OCI-LY1 (cell line): ENCODE data around the gene MMAB.

ENCODE experiments used
- H2AFZ ChIP-seq: fragments of 200-600 bp; sonication (generic), shearing (Covaris generic); 2 replicates; pipeline ENCODE4 v1.6.0; 2014; ENCODE audit warnings: antibody characterized with exemption, mild to moderate bottlenecking, low read length
- H3F3A ChIP-seq: fragments of 200-600 bp; sonication (generic), shearing (Covaris generic); 2 replicates; pipeline ENCODE4 v1.6.0; 2014; ENCODE audit warnings: mild to moderate bottlenecking, antibody characterized with exemption, low read length, moderate library complexity; ENCODE audit not compliant: insufficient read depth
- H3K27ac ChIP-seq: fragments of 200-600 bp; sonication (generic); 2 replicates; pipeline ENCODE4 v1.5.1; 2014; ENCODE audit warnings: low read length, mixed run types, mild to moderate bottlenecking, low read depth; ENCODE audit not compliant: poor library complexity, severe bottlenecking
- H3K27me3 ChIP-seq: fragments of 200-600 bp; sonication (generic); 2 replicates; pipeline ENCODE4 v1.6.0; 2014; ENCODE audit warnings: antibody characterized with exemption, mild to moderate bottlenecking, low read length, moderate library complexity; ENCODE audit not compliant: insufficient read depth
- H3K36me3 ChIP-seq: fragments of 200-600 bp; sonication (generic); 2 replicates; pipeline ENCODE4 v1.6.1; 2014; ENCODE audit warnings: mild to moderate bottlenecking, antibody characterized with exemption, low read length, moderate library complexity, mixed read lengths; ENCODE audit not compliant: insufficient read depth
- H3K4me1 ChIP-seq: fragments of 200-600 bp; sonication (generic); 2 replicates; pipeline ENCODE4 v1.5.1; 2014; ENCODE audit warnings: mild to moderate bottlenecking, low read length, moderate library complexity; ENCODE audit not compliant: insufficient read depth, severe bottlenecking
- H3K4me2 ChIP-seq: fragments of 200-600 bp; sonication (generic), shearing (Covaris generic); 2 replicates; pipeline ENCODE4 v1.6.1; 2014; ENCODE audit warnings: low read length
- H3K4me3 ChIP-seq: fragments of 200-600 bp; sonication (generic); 2 replicates; pipeline ENCODE4 v1.5.1; 2014; ENCODE audit warnings: low read length, low read depth, mild to moderate bottlenecking, mixed read lengths; ENCODE audit not compliant: poor library complexity, severe bottlenecking
- H3K79me2 ChIP-seq: fragments of 200-600 bp; shearing (Covaris generic); 2 replicates; pipeline ENCODE4 v1.6.1; 2016; ENCODE audit warnings: mixed run types, low read length, mixed read lengths; ENCODE audit not compliant: insufficient read depth
- H3K9ac ChIP-seq: fragments of 200-600 bp; sonication (generic), shearing (Covaris generic); 2 replicates; pipeline ENCODE4 v1.6.1; 2014; ENCODE audit warnings: mild to moderate bottlenecking, low read length, mixed read lengths
- H3K9me2 ChIP-seq: fragments of 200-600 bp; sonication (generic), shearing (Covaris generic); 2 replicates; pipeline ENCODE4 v1.6.1; 2014; ENCODE audit warnings: low read depth, mild to moderate bottlenecking, low read length, mixed read lengths
- H3K9me3 ChIP-seq: fragments of 200-600 bp; shearing (Covaris generic); 2 replicates; pipeline ENCODE4 v1.6.1; 2014; ENCODE audit warnings: low read length, mixed read lengths
- H4K20me1 ChIP-seq: fragments of 200-600 bp; sonication (generic), shearing (Covaris generic); 2 replicates; pipeline ENCODE4 v1.6.0; 2016; ENCODE audit warnings: mild to moderate bottlenecking, low read length; ENCODE audit not compliant: insufficient read depth
- CTCF ChIP-seq: fragments of 200-600 bp; sonication (generic), shearing (Covaris generic); IDR thresholded peaks from 2 replicates; pipeline ENCODE4 v1.5.1; 2017; ENCODE audit warnings: mild to moderate bottlenecking, antibody characterized with exemption, low read length, moderate library complexity, mixed read lengths
- EZH2 ChIP-seq: fragments of 200-600 bp; sonication (generic), shearing (Covaris generic); IDR thresholded peaks from 2 replicates; pipeline ENCODE4 v1.8.0; 2017; ENCODE audit warnings: borderline replicate concordance, mixed run types, mild to moderate bottlenecking, antibody characterized with exemption, low read length, moderate library complexity, mixed read lengths

Gene MMAB

GRCh38 chr12:109550281-109550680, 23.0 kb downstream of the MMAB start:
- Histone ChIP-seq H3K9me3 (no peaks in the 10 kb centered on the region), H3K79me2 (no peaks in the 10 kb centered on the region), H3F3A (no peaks in the 10 kb centered on the region), H3K9me2 (no peaks in the 10 kb centered on the region), H3K4me2 (no peak overlapping the region), H3K9ac (no peak overlapping the region), H3K4me1 (no peaks in the 10 kb centered on the region), H3K36me3 (no peaks in the 10 kb centered on the region), H2AFZ (no peak overlapping the region), H4K20me1 (no peaks in the 10 kb centered on the region), H3K4me3 (no peak overlapping the region), H3K27ac (no peak overlapping the region), H3K27me3 (no peaks in the 10 kb centered on the region)
- no peak for TF ChIP-seq CTCF
- TF ChIP-seq EZH2 = no peak

DNA sequence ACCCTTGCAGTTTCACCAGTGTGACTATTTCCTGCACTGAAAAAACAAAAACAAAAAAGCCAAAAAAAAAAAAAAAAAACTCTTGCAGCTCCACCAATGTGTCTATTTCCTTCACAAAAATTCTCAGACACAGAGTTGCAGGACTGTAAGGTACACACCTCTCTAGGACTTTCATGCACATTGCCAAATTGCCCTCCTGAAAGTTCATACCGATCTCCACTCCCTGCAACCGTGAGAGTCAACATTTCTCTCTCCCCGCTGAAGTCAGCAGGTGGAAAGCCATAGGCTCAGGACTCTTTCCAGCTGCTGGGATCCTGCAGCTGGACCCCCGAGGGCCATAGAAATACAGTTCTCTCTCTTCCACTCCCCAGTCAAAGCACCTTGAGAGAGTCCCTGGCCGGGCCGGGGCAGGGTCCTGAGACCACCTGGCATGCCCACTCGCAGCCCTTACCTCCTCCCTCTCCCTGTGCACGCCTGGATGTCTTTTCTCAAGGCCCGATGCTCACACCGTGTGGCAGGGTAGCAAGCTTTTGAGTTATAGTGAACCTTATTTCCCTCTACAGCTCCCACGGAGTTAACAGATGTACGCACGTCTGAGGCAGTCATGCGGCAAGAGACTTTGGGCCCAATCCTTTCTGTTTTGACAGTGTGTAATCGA, 23.6 kb downstream of the MMAB start:
- Histone ChIP-seq H3K27me3 (no peaks in the 10 kb centered on the region), H3K27ac (no peak overlapping the region), H3K4me1 (no peaks in the 10 kb centered on the region)

DNA sequence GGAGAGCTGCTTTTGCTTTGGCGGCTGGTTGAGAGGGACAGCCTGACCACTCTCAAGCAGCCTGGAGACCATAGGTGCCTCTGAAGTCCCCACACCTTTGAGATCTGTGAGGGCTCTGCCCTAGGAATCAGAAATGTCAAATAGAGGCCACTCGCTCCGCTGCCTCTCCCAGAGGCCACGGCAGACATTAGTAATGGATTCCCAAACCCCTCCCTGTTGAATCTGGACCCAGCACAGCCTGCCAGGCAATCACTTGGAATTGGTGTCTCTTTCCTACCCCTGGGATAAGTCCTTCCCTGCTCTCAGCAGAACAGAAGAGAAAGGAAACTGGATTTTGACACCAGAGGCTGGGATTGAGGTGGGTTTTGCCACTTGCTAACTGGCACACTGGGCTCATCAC, 25.0 kb downstream of the MMAB start:
- H3K9me2 ChIP-seq = no peaks in the 10 kb centered on the region
- H3K36me3 ChIP-seq = no peaks in the 10 kb centered on the region
- no peaks in the 10 kb centered on the region for H3K4me1 ChIP-seq
- no peak overlapping the region for H2AFZ ChIP-seq
- TF ChIP-seq CTCF = no peak
- H3K79me2 ChIP-seq = no peaks in the 10 kb centered on the region
- H3K9ac ChIP-seq = no peak overlapping the region
- H3K9me3 ChIP-seq = no peaks in the 10 kb centered on the region
- H3F3A ChIP-seq = no peaks in the 10 kb centered on the region
- H4K20me1 ChIP-seq = no peaks in the 10 kb centered on the region
- no peak overlapping the region for H3K27ac ChIP-seq
- H3K27me3 ChIP-seq = no peaks in the 10 kb centered on the region
- no peak overlapping the region for H3K4me3 ChIP-seq
- H3K4me2 ChIP-seq = no peak overlapping the region

More for the DNA sequence above, 23.6 kb downstream of the MMAB start:
- Histone ChIP-seq H3K4me3 (no peak overlapping the region), H3K36me3 (no peaks in the 10 kb centered on the region), H2AFZ (no peak overlapping the region), H3K79me2 (no peaks in the 10 kb centered on the region), H3F3A (no peaks in the 10 kb centered on the region), H3K9me3 (no peaks in the 10 kb centered on the region), H3K9me2 (no peaks in the 10 kb centered on the region), H3K9ac (no peak overlapping the region), H4K20me1 (no peaks in the 10 kb centered on the region), H3K4me2 (no peak overlapping the region)
- no peak for TF ChIP-seq EZH2

DNA sequence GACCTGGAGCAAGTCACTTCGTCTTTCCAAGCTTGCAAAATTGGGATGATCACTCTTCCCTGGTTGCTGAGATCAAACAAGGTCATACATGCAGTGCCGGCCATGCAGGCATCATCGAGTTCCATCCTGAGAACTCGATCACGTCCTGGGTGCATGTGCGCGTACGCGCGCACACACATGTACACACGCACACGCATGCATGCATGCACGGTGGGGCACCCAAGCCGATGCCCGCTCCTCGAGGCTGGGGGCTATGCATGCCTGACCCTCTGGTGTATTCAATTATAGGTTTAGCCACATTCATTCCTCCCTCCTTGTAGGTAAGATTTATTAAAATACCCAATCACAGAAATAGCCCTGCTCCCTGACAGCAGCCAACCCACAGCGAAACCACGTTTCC, 26.0 kb downstream of the MMAB start:
- TF ChIP-seq CTCF (no peak), EZH2 (no peak)
- Histone ChIP-seq H3K9ac (no peak overlapping the region), H3K4me2 (no peak overlapping the region), H2AFZ (no peak overlapping the region), H3K27me3 (no peaks in the 10 kb centered on the region), H3K79me2 (no peaks in the 10 kb centered on the region), H3K27ac (no peak overlapping the region), H4K20me1 (no peaks in the 10 kb centered on the region), H3K9me2 (no peaks in the 10 kb centered on the region), H3K36me3 (no peaks in the 10 kb centered on the region), H3F3A (no peaks in the 10 kb centered on the region), H3K4me3 (no peak overlapping the region), H3K9me3 (no peaks in the 10 kb centered on the region), H3K4me1 (no peaks in the 10 kb centered on the region)
